HepG2 (cell line): Measurements from ENCODE around the gene CYLD.

Experiments
- ASH2L ChIP-seq: fragments of 300-600, 200-600 bp; sonication (generic); IDR thresholded peaks from 2 replicates; pipeline ENCODE4 v1.7.0; 2017; ENCODE audit warnings: low read depth, mild to moderate bottlenecking, moderate library complexity, mixed read lengths, low read length; ENCODE audit not compliant: insufficient read length
- CCAR2 ChIP-seq: fragments of 200-400 bp; formaldehyde crosslinking; optimal IDR thresholded peaks from 2 replicates; pipeline ENCODE3; 2018; ENCODE audit warnings: low read depth, mild to moderate bottlenecking, low read length, moderate library complexity
- GATAD2A ChIP-seq: IDR thresholded peaks from 2 replicates; pipeline ENCODE4 v1.6.1; 2016
- HDAC2 ChIP-seq: sonication (generic); formaldehyde crosslinking; IDR thresholded peaks from 2 replicates; pipeline ENCODE4 v1.4.0; 2020; ENCODE audit warnings: missing genetic modification reagents
- POLR2A ChIP-seq, 2 experiments: IDR thresholded peaks; 2 replicates each; pipeline ENCODE4 v1.6.1; 2011; ENCODE audit warnings: low read depth in 2 of 2, low read length in 2 of 2, mild to moderate bottlenecking in 1 of 2, moderate library complexity in 1 of 2; ENCODE audit not compliant: insufficient read depth in 1 of 2
- RFX5 ChIP-seq: IDR thresholded peaks from 2 replicates; pipeline ENCODE4 v1.6.1; 2011; ENCODE audit warnings: low read depth, low read length, improper control_type of control experiment
- U2AF2 ChIP-seq: fragments of 200-400 bp; formaldehyde crosslinking; IDR thresholded peaks from 2 replicates; pipeline ENCODE4 v1.6.1; 2017; ENCODE audit warnings: low read depth, mild to moderate bottlenecking, low read length
- USF2 ChIP-seq, 2 experiments: sonication (generic) in 1 of 2; formaldehyde crosslinking in 1 of 2; IDR thresholded peaks; 2 replicates each; pipeline versions ENCODE4 v1.5.1 to v1.6.1; 2011 to 2020; ENCODE audit warnings: borderline replicate concordance in 1 of 2, low read depth in 1 of 2, low read length in 1 of 2, mild to moderate bottlenecking in 1 of 2, missing genetic modification reagents in 1 of 2, moderate library complexity in 1 of 2
- ZNF274 ChIP-seq: sonication (generic); formaldehyde crosslinking; IDR thresholded peaks from 2 replicates; pipeline ENCODE4 v1.5.1; 2020; ENCODE audit warnings: mild to moderate bottlenecking, missing genetic modification reagents
- ZNF30 ChIP-seq: sonication (generic); formaldehyde crosslinking; IDR thresholded peaks from 2 replicates; pipeline ENCODE4 v1.5.0; 2020; ENCODE audit warnings: mild to moderate bottlenecking, missing genetic modification reagents
- ZNF335 ChIP-seq: sonication (generic); formaldehyde crosslinking; IDR thresholded peaks from 2 replicates; pipeline ENCODE4 v1.4.0; 2020; ENCODE audit warnings: missing genetic modification reagents
- ZNF510 ChIP-seq: sonication (generic); formaldehyde crosslinking; IDR thresholded peaks from 2 replicates; pipeline ENCODE4 v1.4.0; 2020; ENCODE audit warnings: low read depth, mild to moderate bottlenecking, missing genetic modification reagents
- TF ChIP-seq, protein P1 (sequence below): sonication (generic); formaldehyde crosslinking; IDR thresholded peaks from 2 replicates; pipeline ENCODE4 v1.5.0; 2020; ENCODE audit warnings: mild to moderate bottlenecking, missing genetic modification reagents, moderate library complexity
- TF ChIP-seq, protein P2 (sequence below): IDR thresholded peaks from 2 replicates; pipeline ENCODE4 v1.6.1; 2016; ENCODE audit warnings: low read depth

DNA sequence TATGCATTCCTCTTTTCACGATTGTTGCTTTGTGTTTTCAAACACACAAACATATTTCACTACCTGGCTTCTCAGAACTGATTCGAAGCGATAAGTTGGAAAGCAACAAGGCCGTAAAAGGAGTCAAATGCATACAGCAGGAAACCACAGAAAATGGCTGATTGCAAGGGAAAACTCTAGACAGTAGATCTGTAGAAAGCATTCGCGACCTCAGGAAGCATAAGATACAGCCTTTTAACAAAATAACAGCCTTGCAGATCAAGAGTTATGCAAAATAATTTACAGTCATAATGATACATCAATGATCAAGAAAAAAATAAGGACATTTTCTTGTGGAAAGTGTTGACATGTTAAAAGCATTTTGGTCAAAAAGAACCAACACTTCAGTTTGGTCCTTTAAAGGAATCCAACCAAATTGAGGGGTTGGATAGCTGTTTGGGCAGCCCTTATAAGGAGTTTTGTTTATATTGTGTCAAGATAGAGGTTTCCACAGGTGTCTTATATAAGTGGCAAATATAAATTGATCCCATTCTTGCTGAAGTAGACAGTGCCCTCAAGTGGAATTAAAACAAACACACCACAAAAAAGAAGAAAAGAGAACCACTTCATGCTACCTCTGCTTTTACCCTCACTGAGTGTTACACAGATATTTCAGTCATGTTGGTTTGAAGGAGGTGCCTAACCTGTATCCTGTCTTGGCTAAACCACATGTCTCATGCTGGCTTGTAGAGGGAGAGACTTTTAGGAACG is 5.5 kb downstream of the CYLD start:
- TF ChIP-seq ZNF510 (no peak), ZNF335 (CRISPR knock-in tag) (no peak), CCAR2 (no peak), ZNF274 (CRISPR knock-in tag) (no peak), HDAC2 (no peak), GATAD2A (CRISPR knock-in tag) (no peak), ASH2L (no peak), POLR2A (IDR thresholded peaks at IDR 0.05; ENCODE audit: insufficient read depth in 1 of 2, low read depth in 2 of 2, low read length in 2 of 2) (no peak), ZNF30 (CRISPR knock-in tag) (no peak), USF2 (IDR thresholded peaks at IDR 0.05; ENCODE audit: low read depth, low read length) (no peak), USF2 (CRISPR knock-in tag; IDR thresholded peaks at IDR 0.05; ENCODE audit: borderline replicate concordance) (no peak), U2AF2 (no peak), RFX5 (no peak)
- TF ChIP-seq, protein P1, sequence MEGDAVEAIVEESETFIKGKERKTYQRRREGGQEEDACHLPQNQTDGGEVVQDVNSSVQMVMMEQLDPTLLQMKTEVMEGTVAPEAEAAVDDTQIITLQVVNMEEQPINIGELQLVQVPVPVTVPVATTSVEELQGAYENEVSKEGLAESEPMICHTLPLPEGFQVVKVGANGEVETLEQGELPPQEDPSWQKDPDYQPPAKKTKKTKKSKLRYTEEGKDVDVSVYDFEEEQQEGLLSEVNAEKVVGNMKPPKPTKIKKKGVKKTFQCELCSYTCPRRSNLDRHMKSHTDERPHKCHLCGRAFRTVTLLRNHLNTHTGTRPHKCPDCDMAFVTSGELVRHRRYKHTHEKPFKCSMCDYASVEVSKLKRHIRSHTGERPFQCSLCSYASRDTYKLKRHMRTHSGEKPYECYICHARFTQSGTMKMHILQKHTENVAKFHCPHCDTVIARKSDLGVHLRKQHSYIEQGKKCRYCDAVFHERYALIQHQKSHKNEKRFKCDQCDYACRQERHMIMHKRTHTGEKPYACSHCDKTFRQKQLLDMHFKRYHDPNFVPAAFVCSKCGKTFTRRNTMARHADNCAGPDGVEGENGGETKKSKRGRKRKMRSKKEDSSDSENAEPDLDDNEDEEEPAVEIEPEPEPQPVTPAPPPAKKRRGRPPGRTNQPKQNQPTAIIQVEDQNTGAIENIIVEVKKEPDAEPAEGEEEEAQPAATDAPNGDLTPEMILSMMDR (CRISPR knock-in tag) = peak; percentile 68
- TF ChIP-seq, protein P2, sequence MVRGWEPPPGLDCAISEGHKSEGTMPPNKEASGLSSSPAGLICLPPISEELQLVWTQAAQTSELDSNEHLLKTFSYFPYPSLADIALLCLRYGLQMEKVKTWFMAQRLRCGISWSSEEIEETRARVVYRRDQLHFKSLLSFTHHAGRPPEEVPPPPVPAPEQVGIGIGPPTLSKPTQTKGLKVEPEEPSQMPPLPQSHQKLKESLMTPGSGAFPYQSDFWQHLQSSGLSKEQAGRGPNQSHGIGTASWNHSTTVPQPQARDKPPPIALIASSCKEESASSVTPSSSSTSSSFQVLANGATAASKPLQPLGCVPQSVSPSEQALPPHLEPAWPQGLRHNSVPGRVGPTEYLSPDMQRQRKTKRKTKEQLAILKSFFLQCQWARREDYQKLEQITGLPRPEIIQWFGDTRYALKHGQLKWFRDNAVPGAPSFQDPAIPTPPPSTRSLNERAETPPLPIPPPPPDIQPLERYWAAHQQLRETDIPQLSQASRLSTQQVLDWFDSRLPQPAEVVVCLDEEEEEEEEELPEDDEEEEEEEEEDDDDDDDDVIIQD (CRISPR knock-in tag) = no peak
